IPS DF 6.9 (cell line): ENCODE measurements around the gene THAP2.

Experiments
- DNase-seq: peaks from one replicate; pipeline ENCODE4 v3.0.0-alpha.2; 2013; ENCODE audit warnings: low read depth, low spot score
- H3K27ac ChIP-seq: one replicate; pipeline ENCODE4 v1.5.1; 2013; ENCODE audit warnings: low read length, control low read depth
- H3K27me3 ChIP-seq: 2 replicates; pipeline ENCODE4 v1.6.1; 2013; ENCODE audit warnings: mild to moderate bottlenecking, low read length; ENCODE audit not compliant: control insufficient read depth, insufficient read depth
- H3K36me3 ChIP-seq: 2 replicates; pipeline ENCODE4 v1.6.1; 2013; ENCODE audit warnings: low read length; ENCODE audit not compliant: control insufficient read depth, insufficient read depth
- H3K4me1 ChIP-seq: 2 replicates; pipeline ENCODE4 v1.6.1; 2013; ENCODE audit warnings: low read length; ENCODE audit not compliant: control insufficient read depth, insufficient read depth
- H3K4me3 ChIP-seq: 2 replicates; pipeline ENCODE4 v1.5.1; 2013; ENCODE audit warnings: mild to moderate bottlenecking, low read length
- H3K9me3 ChIP-seq: 2 replicates; pipeline ENCODE4 v1.6.1; 2013; ENCODE audit warnings: low read length, inconsistent platforms; ENCODE audit not compliant: control insufficient read depth, insufficient read depth
- WGBS: extraction: QIAGEN DNeasy Blood & Tissue Kit; methylation state at CpG from one replicate; pipeline ENCODE4 v1.1.7; 2013; ENCODE audit warnings: mixed read lengths, missing lambda C conversion rate; ENCODE audit not compliant: insufficient read length, insufficient coverage; 5-methylcytosine and 5-hydroxymethylcytosine counted together

THAP2 gene

GRCh38 chr12:71656740-71657139, 7.4 kb upstream of the THAP2 start:
- Histone ChIP-seq H3K27ac (no peak overlapping the region), H3K4me3 (no peak overlapping the region), H3K36me3 (peaks cover 7% of the 10 kb centered on the region; the same call in 1 of the 2 replicates), H3K4me1 (no peaks in the 10 kb centered on the region), H3K9me3 (no peaks in the 10 kb centered on the region), H3K27me3 (no peaks in the 10 kb centered on the region)
- DNase-seq = no peak
- WGBS = no CpG with 5 or more reads among the region's 3 CpGs

GRCh38 chr12:71661977-71662530, 2.0 kb upstream of the THAP2 start:
- 100% methylated on average over 1 of the region's 8 CpGs for WGBS
- H3K4me1 ChIP-seq = no peaks in the 10 kb centered on the region
- no peak overlapping the region for H3K27ac ChIP-seq
- H3K36me3 ChIP-seq = peaks cover 5% of the 10 kb centered on the region; the same call in 1 of the 2 replicates
- no peak for DNase-seq
- peak overlapping the region; percentile 20; the same call in 1 of the 2 replicates for H3K4me3 ChIP-seq
- H3K27me3 ChIP-seq = no peaks in the 10 kb centered on the region
- no peaks in the 10 kb centered on the region for H3K9me3 ChIP-seq

- Histone ChIP-seq H3K27me3 (no peaks in the 10 kb centered on the region), H3K36me3 (no peaks in the 10 kb centered on the region; the same call in 1 of the 2 replicates), H3K9me3 (no peaks in the 10 kb centered on the region), H3K27ac (no peak overlapping the region), H3K4me1 (no peaks in the 10 kb centered on the region), H3K4me3 (peak overlapping the region; percentile 89)
- no CpG with 5 or more reads among the region's 53 CpGs for WGBS
- peak; percentile 4 for DNase-seq
These were observed 1.1 kb upstream of the THAP2 start for GRCh38 chr12:71662849-71663560.

- DNase-seq = no peak
- WGBS = no CpG with 5 or more reads among the region's 20 CpGs
These were observed 449 bp downstream of the THAP2 start for GRCh38 chr12:71664411-71665089.

GRCh38 chr12:71665090-71665463, 976 bp downstream of the THAP2 start:
- no peaks in the 10 kb centered on the region for H3K9me3 ChIP-seq
- no peaks in the 10 kb centered on the region for H3K36me3 ChIP-seq
- peak overlapping the region; percentile 89; the same call in 1 of the 2 replicates for H3K4me3 ChIP-seq
- DNase-seq = no peak
- H3K27ac ChIP-seq = no peak overlapping the region
- H3K4me1 ChIP-seq = no peaks in the 10 kb centered on the region
- no CpG with 5 or more reads among the region's 4 CpGs for whole genome bisulfite sequencing
- H3K27me3 ChIP-seq = no peaks in the 10 kb centered on the region

More at GRCh38 chr12:71664411-71665089, 449 bp downstream of the THAP2 start:
- no peaks in the 10 kb centered on the region for H3K36me3 ChIP-seq
- H3K4me3 ChIP-seq = peak overlapping the region; percentile 89
- H3K27me3 ChIP-seq = no peaks in the 10 kb centered on the region
- H3K9me3 ChIP-seq = no peaks in the 10 kb centered on the region
- no peaks in the 10 kb centered on the region for H3K4me1 ChIP-seq
- peak overlapping the region; percentile 21 for H3K27ac ChIP-seq

- Histone ChIP-seq H3K9me3 (no peaks in the 10 kb centered on the region), H3K36me3 (no peaks in the 10 kb centered on the region), H3K27ac (no peak overlapping the region), H3K4me3 (no peak overlapping the region), H3K4me1 (no peaks in the 10 kb centered on the region), H3K27me3 (no peaks in the 10 kb centered on the region)
- no peak for DNase-seq
- WGBS = no CpG with 5 or more reads among the region's 5 CpGs
These were observed 2.2 kb downstream of the THAP2 start for GRCh38 chr12:71666259-71666658.

GRCh38 chr12:71671311-71671710, 7.2 kb downstream of the THAP2 start:
- no peak overlapping the region for H3K27ac ChIP-seq
- no peaks in the 10 kb centered on the region for H3K27me3 ChIP-seq
- H3K4me3 ChIP-seq = no peak overlapping the region
- H3K4me1 ChIP-seq = no peaks in the 10 kb centered on the region
- no peaks in the 10 kb centered on the region for H3K36me3 ChIP-seq
- DNase-seq = no peak
- H3K9me3 ChIP-seq = no peaks in the 10 kb centered on the region

GRCh38 chr12:71671816-71672215, 7.7 kb downstream of the THAP2 start:
- Histone ChIP-seq H3K27ac (no peak overlapping the region), H3K27me3 (no peaks in the 10 kb centered on the region), H3K4me3 (no peak overlapping the region), H3K9me3 (no peaks in the 10 kb centered on the region), H3K4me1 (no peaks in the 10 kb centered on the region), H3K36me3 (no peaks in the 10 kb centered on the region)
- no CpG with 5 or more reads among the region's 1 CpG for WGBS
- DNase-seq = no peak

GRCh38 chr12:71682466-71682865, 18.4 kb downstream of the THAP2 start:
- Histone ChIP-seq H3K27ac (no peak overlapping the region), H3K4me1 (no peaks in the 10 kb centered on the region), H3K36me3 (no peaks in the 10 kb centered on the region), H3K9me3 (no peaks in the 10 kb centered on the region), H3K27me3 (no peaks in the 10 kb centered on the region), H3K4me3 (no peak overlapping the region)
- WGBS = no CpG with 5 or more reads among the region's 1 CpG
- no peak for DNase-seq

GRCh38 chr12:71683633-71684032, 19.5 kb downstream of the THAP2 start:
- no peak for DNase-seq
- WGBS = no CpG with 5 or more reads among the region's 5 CpGs
- H3K27ac ChIP-seq = no peak overlapping the region

More at GRCh38 chr12:71683633-71684032, 19.5 kb downstream of the THAP2 start:
- no peaks in the 10 kb centered on the region for H3K36me3 ChIP-seq
- H3K4me3 ChIP-seq = no peak overlapping the region
- H3K9me3 ChIP-seq = no peaks in the 10 kb centered on the region
- no peaks in the 10 kb centered on the region for H3K4me1 ChIP-seq
- H3K27me3 ChIP-seq = no peaks in the 10 kb centered on the region
